ENCODE results near the gene PDCD1.

GRCh38 chr2:241853651-241854341 is 4.9 kb downstream of the PDCD1 start:
- TF ChIP-seq KDM1A (IDR thresholded peaks at IDR 0.05; ENCODE audit: borderline replicate concordance, low read length) = no peak
- TF ChIP-seq CTCF (IDR thresholded peaks at IDR 0.05; ENCODE audit: control extremely low read depth in 1 of 3, insufficient read depth in 1 of 3, low read depth in 1 of 3, low read length in 3 of 3) = no peak
- TF ChIP-seq FOSL1 (IDR thresholded peaks at IDR 0.05; ENCODE audit: insufficient read depth, low read depth, low read length) = no peak
- no peak for TF ChIP-seq ASH2L (IDR thresholded peaks at IDR 0.05; ENCODE audit: low read length)
- no peak for TF ChIP-seq CHD2 (IDR thresholded peaks at IDR 0.05; ENCODE audit: low read length)
- no peak for TF ChIP-seq EGR1 (IDR thresholded peaks at IDR 0.05; ENCODE audit: borderline replicate concordance, low read depth, low read length)
- no peak for TF ChIP-seq JUN (IDR thresholded peaks at IDR 0.05; ENCODE audit: low read depth, low read length)
- no peak for TF ChIP-seq BRCA1 (IDR thresholded peaks at IDR 0.05; ENCODE audit: low read depth, low read length)
- no peak for TF ChIP-seq BCL11A (IDR thresholded peaks at IDR 0.05; ENCODE audit: low read depth in 2 of 2, low read length in 2 of 2)

Measured in H1 (cell line).